D721Med (cell line): ENCODE measurements around the gene TP73.

Experiments
- DNase-seq: peaks from one replicate; pipeline ENCODE4 v3.0.0; 2011; ENCODE audit warnings: low spot score; ENCODE audit not compliant: insufficient read length
- FAIRE-seq: peaks from 2 replicates; lab custom pipeline; 2011; peaks lifted over from hg19 to GRCh38; lab: Jason Lieb, UNC
- TF ChIP-seq, protein P1 (sequence below): IDR thresholded peaks from 2 replicates; pipeline ENCODE4 v1.5.1; 2012; ENCODE audit warnings: mild to moderate bottlenecking, control low read depth; ENCODE audit not compliant: insufficient read depth; ENCODE audit errors: missing control alignments

The TP73 gene

DNA sequence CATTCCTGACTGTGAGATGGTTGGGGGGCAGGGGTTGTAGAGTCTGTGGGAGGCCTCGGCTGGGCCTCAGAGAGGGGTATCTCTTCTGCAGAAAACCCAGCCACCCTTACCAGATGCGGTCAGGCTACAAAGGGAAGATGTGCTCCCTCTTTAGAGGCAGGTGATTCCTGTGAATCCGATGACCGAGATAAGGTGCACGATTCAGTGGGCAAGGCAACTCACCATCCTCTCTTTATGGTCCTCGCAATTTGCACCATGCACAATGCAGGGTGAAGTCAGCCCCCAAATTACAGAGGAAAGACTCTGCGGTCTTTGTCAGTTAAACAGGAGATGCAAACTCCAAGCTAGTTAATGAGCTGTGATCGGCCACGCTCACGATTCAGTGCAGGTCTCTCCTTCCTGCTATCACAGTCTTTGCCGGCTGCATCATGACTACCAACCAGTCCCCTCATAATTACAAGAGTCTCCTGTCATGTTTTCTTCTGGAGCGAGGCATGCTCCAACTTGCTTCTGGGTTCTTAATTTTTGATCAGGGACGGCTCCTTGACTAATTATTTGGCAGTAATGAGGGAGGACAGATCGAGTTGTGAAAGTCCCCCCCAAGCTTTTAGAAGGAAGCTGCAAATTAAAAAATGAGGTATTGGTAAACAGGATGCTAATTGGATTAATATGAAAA is 12.5 kb downstream of the TP73 start:
- FAIRE-seq: no peak
- TF ChIP-seq, protein P1, sequence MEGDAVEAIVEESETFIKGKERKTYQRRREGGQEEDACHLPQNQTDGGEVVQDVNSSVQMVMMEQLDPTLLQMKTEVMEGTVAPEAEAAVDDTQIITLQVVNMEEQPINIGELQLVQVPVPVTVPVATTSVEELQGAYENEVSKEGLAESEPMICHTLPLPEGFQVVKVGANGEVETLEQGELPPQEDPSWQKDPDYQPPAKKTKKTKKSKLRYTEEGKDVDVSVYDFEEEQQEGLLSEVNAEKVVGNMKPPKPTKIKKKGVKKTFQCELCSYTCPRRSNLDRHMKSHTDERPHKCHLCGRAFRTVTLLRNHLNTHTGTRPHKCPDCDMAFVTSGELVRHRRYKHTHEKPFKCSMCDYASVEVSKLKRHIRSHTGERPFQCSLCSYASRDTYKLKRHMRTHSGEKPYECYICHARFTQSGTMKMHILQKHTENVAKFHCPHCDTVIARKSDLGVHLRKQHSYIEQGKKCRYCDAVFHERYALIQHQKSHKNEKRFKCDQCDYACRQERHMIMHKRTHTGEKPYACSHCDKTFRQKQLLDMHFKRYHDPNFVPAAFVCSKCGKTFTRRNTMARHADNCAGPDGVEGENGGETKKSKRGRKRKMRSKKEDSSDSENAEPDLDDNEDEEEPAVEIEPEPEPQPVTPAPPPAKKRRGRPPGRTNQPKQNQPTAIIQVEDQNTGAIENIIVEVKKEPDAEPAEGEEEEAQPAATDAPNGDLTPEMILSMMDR: no peak

DNA sequence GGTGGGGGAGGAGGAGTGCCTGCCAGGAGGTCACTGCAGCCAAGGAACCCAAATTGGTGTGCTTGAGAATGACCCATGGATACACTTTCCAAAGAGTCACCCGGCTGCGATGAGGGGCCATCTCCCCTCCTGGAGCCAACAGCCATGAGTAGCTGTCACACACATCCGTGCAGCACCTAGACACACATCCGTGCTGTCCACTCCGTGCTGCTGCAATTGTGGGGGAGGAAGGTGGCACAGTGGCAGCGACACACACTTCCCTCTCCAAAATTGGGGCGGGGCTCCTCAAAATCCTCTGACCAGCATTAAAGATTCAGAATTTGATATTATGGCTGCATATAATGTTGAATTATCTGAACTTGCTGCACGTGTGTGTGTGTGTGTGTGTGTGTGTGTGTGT is 15.8 kb downstream of the TP73 start:
- FAIRE-seq: no peak
- TF ChIP-seq, protein P1: no peak
- no peak for DNase-seq

More for the DNA sequence above, 12.5 kb downstream of the TP73 start:
- no peak for DNase-seq

DNA sequence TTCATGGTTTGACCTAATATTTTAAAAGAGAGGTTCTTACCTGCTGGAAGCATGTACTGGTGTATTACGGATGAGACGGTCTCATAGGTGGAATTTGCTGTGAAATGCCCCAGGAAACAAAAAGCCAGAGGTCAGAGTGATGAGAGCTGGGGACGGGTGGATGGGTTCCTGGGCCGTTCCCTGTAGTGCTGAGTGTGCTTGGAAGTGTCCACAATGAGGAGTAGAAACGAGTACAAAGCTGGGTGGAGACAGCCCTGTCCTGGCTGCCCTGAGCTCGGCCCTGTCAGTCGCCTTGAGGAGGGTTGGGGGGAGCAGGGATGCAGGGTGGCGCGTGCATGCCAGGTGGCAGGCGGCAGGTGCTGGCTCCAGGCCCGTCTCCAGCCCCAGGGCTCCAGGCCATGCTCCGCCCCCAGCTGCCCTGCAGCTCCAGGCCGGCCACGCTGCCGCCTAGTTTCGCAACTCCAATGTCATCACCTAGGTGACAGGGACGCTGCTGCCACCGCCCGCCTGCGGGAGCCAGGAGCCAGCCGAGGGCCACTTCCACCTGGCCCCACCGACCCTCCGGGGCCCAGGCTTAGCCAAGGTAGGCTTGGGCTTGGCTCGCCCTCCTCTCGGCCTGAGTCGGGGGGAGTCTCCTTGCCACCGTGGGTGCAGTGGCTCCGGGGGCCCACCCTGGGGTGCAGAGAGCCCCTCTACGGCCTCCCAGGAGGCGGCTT is 16.4 kb downstream of the TP73 start:
- TF ChIP-seq, protein P1: no peak
- no peak for DNase-seq
- FAIRE-seq: no peak

DNA sequence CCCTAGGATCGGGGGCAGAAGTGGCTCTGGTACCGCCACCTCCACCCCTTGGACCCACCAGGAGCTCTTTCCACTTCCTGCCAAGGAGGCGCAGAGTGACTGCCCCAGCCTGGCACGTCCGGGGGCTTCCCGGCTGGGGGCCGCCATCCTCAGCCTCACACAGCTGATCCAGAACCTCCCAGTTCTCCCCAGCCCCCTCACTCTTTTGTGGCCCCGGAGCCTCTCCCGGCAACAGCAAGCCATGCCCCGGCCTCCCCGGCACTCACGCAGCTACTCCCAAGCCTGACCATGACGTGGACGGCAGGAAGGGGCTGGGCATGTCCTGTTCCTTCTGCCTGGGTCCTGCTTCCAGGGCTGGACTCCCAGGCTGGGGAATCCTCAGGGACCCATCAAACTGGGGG is 17.1 kb downstream of the TP73 start:
- no peak for FAIRE-seq
- TF ChIP-seq, protein P1: no peak
- DNase-seq: no peak

DNA sequence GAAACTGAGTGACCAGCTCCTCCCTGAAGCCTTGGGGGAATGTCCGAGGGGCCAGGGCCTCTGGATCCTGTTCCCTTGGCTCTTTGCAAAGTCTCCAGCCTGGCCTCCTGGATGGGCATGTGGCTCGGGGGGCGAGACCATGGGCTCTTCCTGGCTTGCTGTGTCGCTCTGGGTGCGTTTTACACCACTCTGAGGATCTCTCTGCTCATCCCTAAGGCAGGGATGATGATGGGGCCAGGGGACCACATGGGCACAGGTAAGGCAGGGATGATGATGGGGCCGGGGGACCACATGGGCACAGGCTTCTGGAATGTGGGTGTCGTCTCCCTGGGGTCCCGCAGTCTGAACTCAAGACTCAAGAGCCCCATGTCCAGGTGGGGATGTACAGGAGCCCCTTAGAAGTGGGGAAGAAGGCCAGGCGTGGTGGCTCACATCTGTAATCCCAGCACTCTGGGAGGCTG is 17.7 kb downstream of the TP73 start:
- FAIRE-seq: no peak
- TF ChIP-seq, protein P1: no peak
- DNase-seq: no peak

DNA sequence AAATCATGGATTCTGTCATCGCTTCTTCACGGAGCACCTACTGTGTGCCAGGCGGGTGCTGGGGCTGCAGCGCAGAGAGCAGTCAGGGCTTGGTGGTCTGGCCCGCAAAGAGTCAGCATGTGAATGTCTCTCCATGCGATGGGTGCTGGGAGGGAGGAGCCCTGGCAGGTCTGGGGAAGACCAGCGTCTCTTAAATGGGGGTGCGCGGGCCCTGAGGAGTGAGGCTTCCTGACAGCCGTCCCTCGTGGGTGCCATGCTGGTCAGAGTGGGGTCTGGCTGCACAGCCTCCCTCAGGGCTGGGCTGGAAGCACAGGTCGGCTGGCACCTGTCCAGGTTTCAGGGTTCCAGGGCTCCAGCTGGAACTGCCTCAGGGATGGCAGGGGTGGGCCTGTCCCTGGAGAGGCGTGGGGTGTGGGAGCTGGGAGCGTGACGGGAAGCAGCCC is 18.5 kb downstream of the TP73 start:
- DNase-seq: no peak
- FAIRE-seq: no peak
- TF ChIP-seq, protein P1: no peak
